HG02885 (cell line): ENCODE measurements around the gene RAB29.
A peak's percentile ranks its signal among the peaks of the same experiment; 100 is the strongest.

ENCODE experiments used
- ATAC-seq: cut with Tn5 transposase; IDR thresholded peaks from one replicate; pipeline ENCODE4 v1.9.1; 2021; ENCODE audit warnings: mild to moderate bottlenecking; ENCODE audit not compliant: unreplicated experiment, poor library complexity

The RAB29 gene

GRCh38 chr1:205767248-205767647, 8.0 kb downstream of the RAB29 start:
- ATAC-seq, result no peak

DNA sequence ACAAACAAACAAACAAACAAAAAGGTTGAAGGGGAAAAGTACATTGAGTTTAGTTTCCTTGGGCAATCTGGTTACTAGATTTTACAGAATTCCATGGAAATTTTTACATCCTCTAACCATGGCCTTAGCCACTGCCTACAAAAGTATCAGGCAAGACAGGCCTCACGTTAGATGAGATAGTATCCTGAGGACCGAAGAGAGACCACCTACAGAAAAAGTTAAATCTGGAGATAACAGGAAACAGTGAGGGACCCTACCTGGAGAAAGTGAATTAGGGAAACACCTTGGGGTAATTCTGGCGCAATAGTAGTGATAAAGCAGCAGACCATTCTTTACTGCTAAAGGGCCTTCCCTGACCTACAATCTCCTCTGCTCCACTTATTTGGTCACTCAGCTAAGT, 8.7 kb downstream of the RAB29 start:
- no peak for ATAC-seq

DNA sequence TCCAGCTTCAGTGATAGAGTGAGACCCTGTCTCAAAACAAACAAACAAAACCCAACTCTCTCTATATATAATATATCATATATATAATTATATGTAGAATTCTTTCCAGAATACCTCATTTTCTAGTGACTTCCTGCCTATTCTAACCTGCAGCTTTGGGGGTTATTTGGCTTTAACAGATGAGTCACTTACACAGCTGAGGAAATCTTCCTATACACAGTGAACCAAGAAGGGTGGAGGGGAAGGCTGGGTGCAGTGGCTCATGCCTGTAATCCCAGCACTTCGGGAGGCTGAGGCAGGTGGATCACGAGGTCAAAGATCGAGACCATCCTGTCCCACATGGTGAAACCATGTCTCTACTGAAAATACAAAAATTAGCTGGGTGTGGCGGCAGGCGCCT, 9.2 kb downstream of the RAB29 start:
- no peak for ATAC-seq

DNA sequence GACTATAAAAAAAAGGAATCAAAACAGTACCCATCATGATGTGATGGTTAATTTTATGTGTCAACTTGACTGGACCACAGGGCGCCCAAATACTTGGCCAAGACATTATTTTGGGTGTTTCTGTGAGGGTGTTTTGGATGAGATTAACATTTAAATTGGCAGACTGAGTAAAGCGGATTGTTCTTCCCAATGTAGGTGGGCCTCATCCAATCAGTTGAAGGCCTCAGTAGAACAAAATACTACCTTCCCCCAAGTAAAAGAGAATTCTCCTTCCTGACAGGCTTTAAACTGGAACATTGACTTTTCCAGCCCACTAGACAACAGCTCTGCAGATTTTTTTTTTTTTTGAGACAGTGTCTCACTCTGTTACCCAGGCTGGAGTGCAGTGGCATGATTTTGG, 10.7 kb downstream of the RAB29 start:
- ATAC-seq, result no peak

- no peak for ATAC-seq
Measured at GRCh38 chr1:205763980-205764379, 11.3 kb downstream of the RAB29 start.

DNA sequence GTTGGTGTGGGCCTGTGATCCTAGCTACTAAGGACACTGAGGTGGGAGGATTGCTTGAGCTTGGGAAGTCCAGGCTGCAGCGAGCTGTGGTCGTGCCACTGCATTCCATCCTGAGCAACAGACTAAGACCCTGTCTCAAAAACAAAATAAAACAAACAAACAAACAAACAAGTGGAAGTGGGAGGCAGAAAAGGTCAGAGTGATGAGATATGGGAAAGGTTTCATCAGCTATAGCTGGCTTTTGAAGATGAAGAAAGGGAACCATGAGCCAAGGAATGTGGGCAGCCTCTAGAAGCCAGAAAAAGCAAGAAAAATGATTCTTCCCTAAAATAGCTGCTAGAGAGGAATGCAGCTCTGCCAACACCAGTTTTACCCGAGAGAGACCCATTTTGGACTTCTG, 14.7 kb downstream of the RAB29 start:
- no peak for ATAC-seq

DNA sequence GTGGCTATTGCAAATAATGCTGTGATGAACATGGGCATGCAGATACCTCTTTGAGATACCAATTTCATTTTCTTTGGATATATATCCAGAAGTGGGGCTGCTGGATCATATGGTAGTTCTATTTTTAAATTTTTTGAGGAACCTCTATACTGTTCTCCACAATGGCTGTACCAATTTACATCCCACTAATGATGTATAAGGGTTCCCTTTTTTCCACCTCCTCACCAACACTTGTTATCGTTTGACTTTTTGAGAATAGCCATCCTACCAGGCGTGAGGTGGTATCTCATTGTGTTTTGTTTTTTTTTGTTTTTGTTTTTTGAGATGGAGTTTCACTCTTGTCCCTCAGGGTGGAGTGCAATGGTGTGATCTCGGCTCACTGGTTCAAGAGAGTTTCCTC, 18.7 kb downstream of the RAB29 start:
- ATAC-seq, result no peak

DNA sequence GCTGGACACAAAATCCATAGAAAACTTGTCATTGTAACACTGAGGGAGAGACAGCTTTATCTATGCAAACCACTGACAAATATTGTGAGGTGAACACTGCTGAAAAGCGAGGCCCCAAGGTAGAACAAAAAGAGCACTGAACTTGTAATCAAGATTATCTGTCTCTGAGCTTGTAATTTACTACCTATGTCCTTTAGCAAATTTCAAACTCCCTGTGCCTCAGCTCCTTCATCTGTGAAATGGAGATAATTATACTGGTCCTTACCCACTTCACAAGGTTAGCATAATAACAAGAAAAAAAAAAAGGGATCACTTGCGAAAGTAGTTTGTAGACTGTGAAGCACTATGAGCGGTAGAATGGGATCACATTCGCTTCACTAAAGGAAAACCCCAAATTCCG, 20.4 kb downstream of the RAB29 start:
- no peak for ATAC-seq

GRCh38 chr1:205751036-205751651, 24.1 kb downstream of the RAB29 start:
- no peak for ATAC-seq

- peak; percentile 73 for ATAC-seq
Measured at GRCh38 chr1:205750138-205751035, 24.9 kb downstream of the RAB29 start, which contains the start of gene NUCKS1. Gene NUCKS1 (minus strand): TSS chr1:205750182. CDS start chr1:205749973, 209 bp downstream.

DNA sequence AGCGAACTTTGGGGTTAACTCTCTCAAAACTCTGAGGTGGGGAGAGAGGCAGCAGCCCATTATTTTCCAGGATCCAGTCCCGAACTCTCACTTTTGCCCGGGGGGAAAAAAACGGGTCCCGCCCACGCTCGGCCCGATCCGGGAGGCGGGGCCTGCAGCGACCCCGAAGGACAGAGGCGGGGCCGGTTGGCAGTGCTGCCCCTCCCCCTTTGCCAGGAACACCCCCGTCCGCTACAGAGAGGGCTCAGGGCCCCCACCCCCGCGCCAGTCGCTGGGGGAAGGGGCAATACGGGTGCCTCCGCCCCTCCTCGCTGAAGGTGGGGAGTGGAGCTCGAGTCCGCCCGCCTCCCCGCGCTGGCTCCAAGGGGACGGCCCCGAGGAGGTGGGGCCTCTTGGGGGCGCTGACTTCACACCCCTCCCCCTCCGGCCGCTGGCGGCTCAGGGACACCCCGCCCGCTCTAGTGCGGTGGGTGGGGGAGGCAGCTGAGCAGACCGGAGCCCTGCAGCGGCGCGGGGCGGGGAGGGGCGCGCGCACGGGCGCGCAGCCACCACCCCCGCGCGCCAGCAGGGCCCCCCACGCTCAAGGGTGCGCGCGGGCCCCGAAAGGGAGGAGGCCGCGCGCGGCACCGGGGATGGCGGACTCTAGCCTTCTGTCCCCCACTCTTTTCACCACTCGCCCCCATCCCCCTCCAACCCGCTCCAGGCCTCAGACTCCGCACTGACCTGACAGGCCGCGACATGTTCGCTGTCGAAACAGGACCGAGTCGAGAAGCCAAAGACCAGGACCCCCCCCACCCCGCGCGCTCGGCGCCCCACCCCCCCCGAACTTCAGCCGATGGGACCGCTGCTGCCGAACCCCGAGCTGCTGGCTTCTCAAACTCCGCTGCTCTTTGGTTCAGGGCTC, 25.8 kb downstream of the RAB29 start:
- ATAC-seq, result peak; percentile 80

- peak; percentile 4 for ATAC-seq
Measured at GRCh38 chr1:205748403-205749233, 26.7 kb downstream of the RAB29 start.

- no peak for ATAC-seq
Measured at GRCh38 chr1:205746757-205747412, 28.4 kb downstream of the RAB29 start.

GRCh38 chr1:205744403-205744802, 30.9 kb downstream of the RAB29 start:
- no peak for ATAC-seq

- no peak for ATAC-seq
Measured at GRCh38 chr1:205743977-205744376, 31.3 kb downstream of the RAB29 start.

GRCh38 chr1:205741681-205742080, 33.6 kb downstream of the RAB29 start:
- no peak for ATAC-seq

DNA sequence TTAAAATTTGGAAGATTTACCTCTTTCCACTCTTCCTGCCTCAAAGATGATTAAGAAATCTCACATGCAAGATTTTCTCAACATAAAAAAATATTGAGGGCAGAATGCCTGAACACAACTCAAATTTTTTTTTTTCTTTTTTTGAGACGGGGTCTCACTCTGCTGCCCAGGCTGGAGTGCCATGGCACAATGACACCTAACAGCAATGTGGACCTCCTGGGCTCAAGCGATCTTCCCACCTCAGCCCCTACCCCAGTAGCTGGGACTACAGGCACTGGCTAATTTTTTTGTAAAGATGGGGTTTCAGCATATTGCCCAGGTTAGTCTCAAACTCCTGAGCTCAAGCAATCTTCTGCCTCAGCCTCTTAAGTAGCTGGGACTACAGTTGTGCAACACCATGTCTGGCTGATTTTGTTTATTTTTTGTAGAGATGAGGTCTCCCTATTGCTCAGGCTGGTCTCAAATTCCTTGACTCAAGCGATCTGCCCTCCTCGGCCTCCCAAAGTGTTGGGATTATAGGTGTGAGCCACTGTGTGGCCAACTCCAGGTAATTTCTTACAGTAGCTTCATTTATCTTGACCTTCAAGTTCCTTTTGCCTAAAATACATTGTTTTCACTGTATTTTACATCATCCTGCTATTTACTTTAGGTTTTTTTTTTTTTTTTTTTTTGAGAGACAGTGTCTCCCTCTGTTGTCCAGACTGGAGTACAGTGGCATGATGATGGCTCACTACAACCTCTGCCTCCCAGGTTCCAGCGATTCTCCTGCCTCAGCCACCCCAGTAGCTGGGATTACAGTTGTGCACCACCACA, 35.7 kb downstream of the RAB29 start:
- no peak for ATAC-seq

DNA sequence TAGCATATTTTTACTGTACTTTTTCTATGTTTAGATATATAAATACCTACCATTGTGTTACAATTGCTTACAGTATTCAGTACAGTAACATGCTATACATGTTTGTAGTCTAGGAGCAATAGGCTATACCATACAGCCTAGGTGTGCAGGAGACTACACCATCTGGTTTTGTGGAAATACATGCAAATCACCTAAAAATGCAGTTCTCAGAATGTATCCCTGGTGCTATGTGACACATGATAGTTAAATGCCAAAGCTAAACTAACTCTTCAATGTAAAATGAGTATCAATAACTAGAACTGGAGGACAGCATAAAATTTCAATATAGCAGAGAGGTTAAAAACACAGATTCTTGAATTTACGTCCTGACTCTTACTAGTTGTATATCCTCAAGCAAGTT, 40.1 kb downstream of the RAB29 start:
- ATAC-seq, result no peak
